ENCODE measurements around the gene ADAMTS20.

The ADAMTS20 gene

GRCh38 chr12:43416981-43417380, 135.0 kb downstream of the ADAMTS20 start:
- Histone ChIP-seq H3K9me3 (ENCODE audit: insufficient read depth, low read depth, low read length) (no peaks in the 10 kb centered on the region), H4K12ac (ENCODE audit: low read depth, low read length) (no peak overlapping the region), H3K27ac (ENCODE audit: low read depth, low read length) (no peak overlapping the region), H3K79me2 (ENCODE audit: control insufficient read depth, insufficient read depth, low read length, poor library complexity) (no peaks in the 10 kb centered on the region), H3K4me1 (ENCODE audit: control insufficient read depth in 1 of 2, insufficient read depth in 2 of 2, low read length in 2 of 2) (no peaks in the 10 kb centered on the region), H2AK5ac (ENCODE audit: low read length) (no peak overlapping the region), H2AFZ (ENCODE audit: insufficient read depth, low read length, poor library complexity) (no peak overlapping the region), H3K4me2 (ENCODE audit: low read length) (no peak overlapping the region), H3K36me3 (ENCODE audit: control insufficient read depth in 1 of 2, insufficient read depth in 2 of 2, low read length in 2 of 2) (no peaks in the 10 kb centered on the region), H3K18ac (ENCODE audit: low read length) (no peak overlapping the region), H2BK5ac (ENCODE audit: low read depth, low read length, poor library complexity) (no peak overlapping the region), H2BK12ac (ENCODE audit: low read length) (no peak overlapping the region), H3K23ac (ENCODE audit: low read length) (no peak overlapping the region), H3K4me3 (ENCODE audit: low read depth, low read length) (no peak overlapping the region), H3K4ac (ENCODE audit: low read depth, low read length) (no peak overlapping the region), H3K27me3 (ENCODE audit: insufficient read depth, low read length) (no peaks in the 10 kb centered on the region), H3K9ac (ENCODE audit: low read length) (no peak overlapping the region), H3K14ac (ENCODE audit: low read length) (no peak overlapping the region), H3K79me1 (ENCODE audit: low read length) (no peaks in the 10 kb centered on the region), H2BK120ac (ENCODE audit: insufficient read depth, low read length, poor library complexity) (no peak overlapping the region), H4K8ac (ENCODE audit: low read depth, low read length) (no peak overlapping the region), H4K91ac (ENCODE audit: low read depth, low read length) (no peak overlapping the region)
- DNase-seq, result no peak

- Histone ChIP-seq H3K9ac (ENCODE audit: low read length) (no peak overlapping the region), H3K4me2 (ENCODE audit: low read length) (no peak overlapping the region), H3K36me3 (ENCODE audit: control insufficient read depth in 1 of 2, insufficient read depth in 2 of 2, low read length in 2 of 2) (no peaks in the 10 kb centered on the region), H2AFZ (ENCODE audit: insufficient read depth, low read length, poor library complexity) (no peak overlapping the region), H2BK12ac (ENCODE audit: low read length) (no peak overlapping the region), H2BK120ac (ENCODE audit: insufficient read depth, low read length, poor library complexity) (no peak overlapping the region), H4K12ac (ENCODE audit: low read depth, low read length) (no peak overlapping the region), H2BK5ac (ENCODE audit: low read depth, low read length, poor library complexity) (no peak overlapping the region), H3K14ac (ENCODE audit: low read length) (no peak overlapping the region), H2AK5ac (ENCODE audit: low read length) (no peak overlapping the region), H3K4me3 (ENCODE audit: low read depth, low read length) (no peak overlapping the region), H3K79me2 (ENCODE audit: control insufficient read depth, insufficient read depth, low read length, poor library complexity) (no peaks in the 10 kb centered on the region), H3K4me1 (ENCODE audit: control insufficient read depth in 1 of 2, insufficient read depth in 2 of 2, low read length in 2 of 2) (no peaks in the 10 kb centered on the region), H3K27ac (ENCODE audit: low read depth, low read length) (no peak overlapping the region), H3K79me1 (ENCODE audit: low read length) (no peaks in the 10 kb centered on the region), H4K91ac (ENCODE audit: low read depth, low read length) (no peak overlapping the region), H3K23ac (ENCODE audit: low read length) (no peak overlapping the region), H3K9me3 (ENCODE audit: insufficient read depth, low read depth, low read length) (no peaks in the 10 kb centered on the region), H3K27me3 (ENCODE audit: insufficient read depth, low read length) (no peaks in the 10 kb centered on the region), H3K18ac (ENCODE audit: low read length) (no peak overlapping the region), H4K8ac (ENCODE audit: low read depth, low read length) (no peak overlapping the region), H3K4ac (ENCODE audit: low read depth, low read length) (no peak overlapping the region)
- no peak for DNase-seq
- WGBS (ENCODE audit: extremely low coverage, insufficient coverage, insufficient read length), result no CpG with 5 or more reads among the region's 1 CpG
These were observed 144.0 kb downstream of the ADAMTS20 start for GRCh38 chr12:43407816-43408645.

GRCh38 chr12:43406801-43407200, 145.2 kb downstream of the ADAMTS20 start:
- H2AK5ac ChIP-seq (ENCODE audit: low read length), result no peak overlapping the region
- no peak overlapping the region for H2BK5ac ChIP-seq (ENCODE audit: low read depth, low read length, poor library complexity)
- H3K36me3 ChIP-seq (ENCODE audit: control insufficient read depth in 1 of 2, insufficient read depth in 2 of 2, low read length in 2 of 2), result no peaks in the 10 kb centered on the region
- no peak overlapping the region for H3K4ac ChIP-seq (ENCODE audit: low read depth, low read length)
- H3K14ac ChIP-seq (ENCODE audit: low read length), result no peak overlapping the region
- H3K27ac ChIP-seq (ENCODE audit: low read depth, low read length), result no peak overlapping the region
- H4K91ac ChIP-seq (ENCODE audit: low read depth, low read length), result no peak overlapping the region
- H4K8ac ChIP-seq (ENCODE audit: low read depth, low read length), result no peak overlapping the region
- H3K79me1 ChIP-seq (ENCODE audit: low read length), result no peaks in the 10 kb centered on the region
- H3K4me2 ChIP-seq (ENCODE audit: low read length), result no peak overlapping the region
- no peak overlapping the region for H4K12ac ChIP-seq (ENCODE audit: low read depth, low read length)
- H3K4me1 ChIP-seq (ENCODE audit: control insufficient read depth in 1 of 2, insufficient read depth in 2 of 2, low read length in 2 of 2), result no peaks in the 10 kb centered on the region
- no peaks in the 10 kb centered on the region for H3K9me3 ChIP-seq (ENCODE audit: insufficient read depth, low read depth, low read length)
- H2BK12ac ChIP-seq (ENCODE audit: low read length), result no peak overlapping the region
- no peak overlapping the region for H3K4me3 ChIP-seq (ENCODE audit: low read depth, low read length)
- no peaks in the 10 kb centered on the region for H3K79me2 ChIP-seq (ENCODE audit: control insufficient read depth, insufficient read depth, low read length, poor library complexity)
- H3K23ac ChIP-seq (ENCODE audit: low read length), result no peak overlapping the region
- WGBS (ENCODE audit: extremely low coverage, insufficient coverage, insufficient read length), result no CpG with 5 or more reads among the region's 1 CpG
- H3K9ac ChIP-seq (ENCODE audit: low read length), result no peak overlapping the region
- H2AFZ ChIP-seq (ENCODE audit: insufficient read depth, low read length, poor library complexity), result no peak overlapping the region
- DNase-seq, result no peak
- no peaks in the 10 kb centered on the region for H3K27me3 ChIP-seq (ENCODE audit: insufficient read depth, low read length)
- H2BK120ac ChIP-seq (ENCODE audit: insufficient read depth, low read length, poor library complexity), result no peak overlapping the region
- H3K18ac ChIP-seq (ENCODE audit: low read length), result no peak overlapping the region

GRCh38 chr12:43402436-43402835, 149.6 kb downstream of the ADAMTS20 start:
- H3K79me1 ChIP-seq (ENCODE audit: low read length), result no peaks in the 10 kb centered on the region
- H3K4me2 ChIP-seq (ENCODE audit: low read length), result no peak overlapping the region
- H3K9me3 ChIP-seq (ENCODE audit: insufficient read depth, low read depth, low read length), result no peaks in the 10 kb centered on the region
- H2AFZ ChIP-seq (ENCODE audit: insufficient read depth, low read length, poor library complexity), result no peak overlapping the region
- H3K79me2 ChIP-seq (ENCODE audit: control insufficient read depth, insufficient read depth, low read length, poor library complexity), result no peaks in the 10 kb centered on the region
- H3K36me3 ChIP-seq (ENCODE audit: control insufficient read depth in 1 of 2, insufficient read depth in 2 of 2, low read length in 2 of 2), result no peaks in the 10 kb centered on the region
- H3K27me3 ChIP-seq (ENCODE audit: insufficient read depth, low read length), result no peaks in the 10 kb centered on the region
- no peak overlapping the region for H3K27ac ChIP-seq (ENCODE audit: low read depth, low read length)
- no peak overlapping the region for H4K91ac ChIP-seq (ENCODE audit: low read depth, low read length)
- H2BK5ac ChIP-seq (ENCODE audit: low read depth, low read length, poor library complexity), result no peak overlapping the region
- no peak overlapping the region for H3K9ac ChIP-seq (ENCODE audit: low read length)
- H2AK5ac ChIP-seq (ENCODE audit: low read length), result no peak overlapping the region
- no peak overlapping the region for H3K18ac ChIP-seq (ENCODE audit: low read length)
- no peak overlapping the region for H2BK12ac ChIP-seq (ENCODE audit: low read length)
- DNase-seq, result no peak
- H3K14ac ChIP-seq (ENCODE audit: low read length), result no peak overlapping the region
- no peak overlapping the region for H3K4me3 ChIP-seq (ENCODE audit: low read depth, low read length)
- no peak overlapping the region for H2BK120ac ChIP-seq (ENCODE audit: insufficient read depth, low read length, poor library complexity)
- H3K23ac ChIP-seq (ENCODE audit: low read length), result no peak overlapping the region
- no peak overlapping the region for H4K8ac ChIP-seq (ENCODE audit: low read depth, low read length)
- H3K4me1 ChIP-seq (ENCODE audit: control insufficient read depth in 1 of 2, insufficient read depth in 2 of 2, low read length in 2 of 2), result no peaks in the 10 kb centered on the region
- no peak overlapping the region for H3K4ac ChIP-seq (ENCODE audit: low read depth, low read length)
- H4K12ac ChIP-seq (ENCODE audit: low read depth, low read length), result no peak overlapping the region

Measured in trophoblast cell (in vitro differentiated cells and primary cell).